ENCODE data around the gene CD47. TPM values are rescaled to one million over a fixed set of nuclear protein-coding genes. Genes with fewer than 3 reads are reported as not detected.

Gene CD47
- total RNA-seq, 1 experiment from 2014 or later = 15.5 TPM

DNA sequence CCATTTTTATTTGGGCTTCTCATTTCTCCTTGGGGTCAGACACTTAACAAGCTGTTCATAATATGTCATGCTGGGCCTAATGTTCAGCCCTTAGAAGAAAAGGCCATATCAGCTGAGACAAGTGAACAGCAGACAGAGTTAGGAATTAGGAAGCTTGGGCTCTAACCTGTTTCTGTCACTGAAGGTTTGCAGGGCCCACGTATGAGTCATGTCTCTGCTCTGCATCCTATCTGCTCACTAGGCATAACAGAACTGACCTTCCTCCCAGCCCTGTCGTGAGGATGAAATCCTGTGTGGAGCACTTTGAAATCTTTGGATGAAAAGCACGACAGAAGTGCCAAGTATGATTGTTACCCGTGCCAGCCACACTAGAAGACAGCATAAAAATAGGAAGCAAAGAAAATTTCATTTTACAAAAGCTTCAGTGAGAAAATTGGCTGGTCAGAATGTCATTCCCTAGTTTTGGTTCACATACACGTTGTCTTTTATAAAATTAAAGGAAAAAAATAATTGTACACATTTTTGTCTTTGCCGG, 26.5 kb upstream of the CD47 start:
- CTCF ChIA-PET = no interaction called here
- no peak for DNase-seq
- POLR2A ChIA-PET = no interaction called here

DNA sequence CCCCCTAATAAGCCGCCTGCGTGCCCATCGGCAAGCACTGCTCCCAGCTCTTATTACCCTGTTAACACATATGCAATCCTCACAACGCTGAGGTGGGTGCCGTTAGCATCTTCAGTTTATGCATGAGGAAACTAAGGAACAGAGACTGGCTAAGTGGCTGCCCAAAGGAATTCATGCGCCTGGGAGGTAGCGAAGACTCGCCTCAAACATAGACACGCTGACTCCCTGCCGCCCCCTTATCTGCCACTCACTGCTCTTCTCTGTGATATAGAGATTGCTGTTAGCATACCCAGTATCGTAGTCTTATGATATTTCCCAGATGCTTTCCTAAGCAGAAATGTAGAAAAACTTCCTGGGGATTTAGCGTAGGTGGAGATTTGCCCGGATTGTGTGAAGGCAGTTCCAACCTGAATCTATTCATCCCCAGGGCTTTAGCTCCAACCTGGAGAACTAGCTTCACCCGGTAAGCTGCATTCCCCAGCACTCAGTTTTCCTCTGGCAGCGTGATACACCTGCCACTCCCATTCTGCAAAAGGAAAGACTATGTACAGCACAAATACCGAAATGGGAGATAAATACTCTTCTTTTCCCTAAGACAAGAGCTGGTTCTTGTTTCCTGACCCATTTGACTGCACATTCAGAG, 23.7 kb upstream of the CD47 start:
- Mint-ChIP-seq H3K27me3 (ENCODE audit: insufficient read depth, unreplicated experiment) (peaks cover 8% of the 10 kb centered on the region), H3K4me1 (ENCODE audit: low read depth, unreplicated experiment) (no peaks in the 10 kb centered on the region), H3K36me3 (ENCODE audit: insufficient read depth, unreplicated experiment) (no peaks in the 10 kb centered on the region), H3K27ac (ENCODE audit: unreplicated experiment) (no peak overlapping the region), H3K4me3 (ENCODE audit: unreplicated experiment) (no peak overlapping the region), H3K9me3 (ENCODE audit: unreplicated experiment) (no peaks in the 10 kb centered on the region)
- DNase-seq = no peak
- TF ChIP-seq, protein P1, sequence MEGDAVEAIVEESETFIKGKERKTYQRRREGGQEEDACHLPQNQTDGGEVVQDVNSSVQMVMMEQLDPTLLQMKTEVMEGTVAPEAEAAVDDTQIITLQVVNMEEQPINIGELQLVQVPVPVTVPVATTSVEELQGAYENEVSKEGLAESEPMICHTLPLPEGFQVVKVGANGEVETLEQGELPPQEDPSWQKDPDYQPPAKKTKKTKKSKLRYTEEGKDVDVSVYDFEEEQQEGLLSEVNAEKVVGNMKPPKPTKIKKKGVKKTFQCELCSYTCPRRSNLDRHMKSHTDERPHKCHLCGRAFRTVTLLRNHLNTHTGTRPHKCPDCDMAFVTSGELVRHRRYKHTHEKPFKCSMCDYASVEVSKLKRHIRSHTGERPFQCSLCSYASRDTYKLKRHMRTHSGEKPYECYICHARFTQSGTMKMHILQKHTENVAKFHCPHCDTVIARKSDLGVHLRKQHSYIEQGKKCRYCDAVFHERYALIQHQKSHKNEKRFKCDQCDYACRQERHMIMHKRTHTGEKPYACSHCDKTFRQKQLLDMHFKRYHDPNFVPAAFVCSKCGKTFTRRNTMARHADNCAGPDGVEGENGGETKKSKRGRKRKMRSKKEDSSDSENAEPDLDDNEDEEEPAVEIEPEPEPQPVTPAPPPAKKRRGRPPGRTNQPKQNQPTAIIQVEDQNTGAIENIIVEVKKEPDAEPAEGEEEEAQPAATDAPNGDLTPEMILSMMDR (IDR thresholded peaks at IDR 0.05; ENCODE audit: insufficient read depth in 1 of 2, low read depth in 1 of 2, low read length in 1 of 2, severe bottlenecking in 1 of 2, unreplicated experiment in 1 of 2) = no peak
- POLR2A ChIA-PET = no interaction called here
- CTCF ChIA-PET = no interaction called here
- BruUV-seq (replicated peaks) = no TSS peak
- Histone ChIP-seq H3K27me3 (replicated peaks; ENCODE audit: control insufficient read depth, insufficient read depth, low read length) (peaks cover 2% of the 10 kb centered on the region; the same call in 1 of the 2 replicates), H3K4me1 (no peaks in the 10 kb centered on the region), H3K9me3 (no peaks in the 10 kb centered on the region), H3K4me3 (ENCODE audit: low read depth, low read length) (no peak overlapping the region), H3K36me3 (ENCODE audit: control insufficient read depth, insufficient read depth, low read length) (no peaks in the 10 kb centered on the region)
- intact Hi-C loops (cut with micrococcal nuclease; ENCODE audit: unreplicated experiment) = no loop called here

More for the DNA sequence above, 26.5 kb upstream of the CD47 start:
- peaks cover 4% of the 10 kb centered on the region for H3K27me3 Mint-ChIP-seq (ENCODE audit: insufficient read depth, unreplicated experiment)
- no peak overlapping the region for H3K4me3 Mint-ChIP-seq (ENCODE audit: unreplicated experiment)
- TF ChIP-seq, protein P1 (IDR thresholded peaks at IDR 0.05; ENCODE audit: insufficient read depth in 1 of 2, low read depth in 1 of 2, low read length in 1 of 2, severe bottlenecking in 1 of 2, unreplicated experiment in 1 of 2) = no peak
- Histone ChIP-seq H3K9me3 (no peaks in the 10 kb centered on the region), H3K27me3 (replicated peaks; ENCODE audit: control insufficient read depth, insufficient read depth, low read length) (peaks cover 2% of the 10 kb centered on the region; the same call in 1 of the 2 replicates), H3K36me3 (ENCODE audit: control insufficient read depth, insufficient read depth, low read length) (no peaks in the 10 kb centered on the region), H3K4me3 (ENCODE audit: low read depth, low read length) (no peak overlapping the region), H3K4me1 (no peaks in the 10 kb centered on the region)
- BruUV-seq (replicated peaks) = no TSS peak
- H3K9me3 Mint-ChIP-seq (ENCODE audit: unreplicated experiment) = no peaks in the 10 kb centered on the region
- H3K4me1 Mint-ChIP-seq (ENCODE audit: low read depth, unreplicated experiment) = no peaks in the 10 kb centered on the region
- no peaks in the 10 kb centered on the region for H3K36me3 Mint-ChIP-seq (ENCODE audit: insufficient read depth, unreplicated experiment)
- intact Hi-C loops (cut with micrococcal nuclease; ENCODE audit: unreplicated experiment) = no loop called here
- no peak overlapping the region for H3K27ac Mint-ChIP-seq (ENCODE audit: unreplicated experiment)

DNA sequence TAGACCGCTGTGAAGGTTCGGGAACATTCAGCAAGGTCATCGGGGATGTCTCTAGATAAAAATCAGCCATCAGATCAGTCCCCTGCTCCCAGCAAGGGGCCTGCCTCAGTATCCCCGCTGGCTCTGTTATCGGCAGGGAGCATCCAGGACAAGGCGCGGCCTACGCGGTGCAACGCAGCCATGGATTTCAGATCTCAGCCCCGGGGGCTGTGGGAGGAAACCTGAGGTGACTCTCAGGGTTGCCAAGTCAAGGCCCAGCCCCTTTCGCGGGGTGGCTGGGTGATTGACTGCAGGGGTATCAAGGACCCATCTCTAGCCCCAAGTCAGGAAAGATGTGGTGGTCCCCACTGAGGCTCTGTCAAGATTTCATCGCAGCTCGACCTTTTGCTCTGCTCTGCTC, 23.1 kb upstream of the CD47 start:
- H3K27ac Mint-ChIP-seq (ENCODE audit: unreplicated experiment) = no peak overlapping the region
- ChIA-PET CTCF (no interaction called here), POLR2A (no interaction called here)
- Histone ChIP-seq H3K4me3 (ENCODE audit: low read depth, low read length) (no peak overlapping the region), H3K27me3 (replicated peaks; ENCODE audit: control insufficient read depth, insufficient read depth, low read length) (peaks cover 2% of the 10 kb centered on the region; the same call in 1 of the 2 replicates), H3K4me1 (no peaks in the 10 kb centered on the region), H3K36me3 (ENCODE audit: control insufficient read depth, insufficient read depth, low read length) (no peaks in the 10 kb centered on the region), H3K9me3 (no peaks in the 10 kb centered on the region)
- TF ChIP-seq, protein P1 (IDR thresholded peaks at IDR 0.05; ENCODE audit: insufficient read depth in 1 of 2, low read depth in 1 of 2, low read length in 1 of 2, severe bottlenecking in 1 of 2, unreplicated experiment in 1 of 2) = no peak
- intact Hi-C loops (cut with micrococcal nuclease; ENCODE audit: unreplicated experiment) = no loop called here
- BruUV-seq (replicated peaks) = no TSS peak
- peaks cover 8% of the 10 kb centered on the region for H3K27me3 Mint-ChIP-seq (ENCODE audit: insufficient read depth, unreplicated experiment)
- no peak overlapping the region for H3K4me3 Mint-ChIP-seq (ENCODE audit: unreplicated experiment)
- H3K4me1 Mint-ChIP-seq (ENCODE audit: low read depth, unreplicated experiment) = no peaks in the 10 kb centered on the region
- no peak for DNase-seq
- no peaks in the 10 kb centered on the region for H3K36me3 Mint-ChIP-seq (ENCODE audit: insufficient read depth, unreplicated experiment)
- H3K9me3 Mint-ChIP-seq (ENCODE audit: unreplicated experiment) = no peaks in the 10 kb centered on the region

Data from Caco-2 (cell line).